SK-N-SH (cell line): ENCODE results near the gene SHC3. TPM values are rescaled to one million over a fixed set of nuclear protein-coding genes. Genes with fewer than 3 reads are reported as not detected.

Source experiments
- CTCF ChIA-PET: fragments of 300-600, 350-600 bp; formaldehyde crosslinking; extraction: SDS; loops from one replicate; lab custom pipeline; 2021; lab: Yijun Ruan, JAX
- POLR2A ChIA-PET: fragments of 350-600 bp; sonication (Branson Sonifier 250); formaldehyde crosslinking; extraction: SDS; loops from one replicate; lab custom pipeline; 2020; ENCODE audit warnings: antibody characterized with exemption, inconsistent platforms; lab: Yijun Ruan, JAX
- DNase-seq: peaks from one replicate; pipeline ENCODE4 v3.0.0; 2012
- H2AFZ ChIP-seq: fragments of 200-600 bp; sonication (generic); 2 replicates; pipeline ENCODE4 v1.8.1; 2016; ENCODE audit warnings: antibody characterized with exemption, mild to moderate bottlenecking, low read depth
- H3F3A ChIP-seq: fragments of 200-600 bp; sonication (generic); replicated peaks from 2 replicates; pipeline ENCODE3; 2016; ENCODE audit warnings: antibody characterized with exemption, mild to moderate bottlenecking; ENCODE audit not compliant: insufficient read depth
- H3K27ac ChIP-seq, 2 experiments: fragments of 200-500 bp in 1 of 2; fragments of 200-600 bp in 1 of 2; sonication (Bioruptor generic) in 1 of 2; sonication (generic), shearing (Covaris generic) in 1 of 2; 2 replicates each; pipeline versions ENCODE4 v1.5.1 to v1.6.1; 2014 to 2016; ENCODE audit warnings: low read depth in 2 of 2, inconsistent platforms in 1 of 2, low read length in 1 of 2, mild to moderate bottlenecking in 1 of 2, mixed read lengths in 1 of 2
- H3K27me3 ChIP-seq: fragments of 200-600 bp; sonication (generic), shearing (Covaris generic); 2 replicates; pipeline ENCODE4 v1.6.1; 2016; ENCODE audit warnings: mixed run types; ENCODE audit not compliant: insufficient read depth
- H3K36me3 ChIP-seq, 2 experiments: fragments of 200-500 bp in 1 of 2; fragments of 200-600 bp in 1 of 2; sonication (Bioruptor generic) in 1 of 2; sonication (generic) in 1 of 2; replicated peaks in 1 of 2; 2 replicates each; pipeline versions ENCODE3 to v1.5.1; 2014 to 2016; ENCODE audit warnings: low read length in 1 of 2, mild to moderate bottlenecking in 1 of 2; ENCODE audit not compliant: insufficient read depth in 2 of 2, control insufficient read depth in 1 of 2
- H3K4me1 ChIP-seq, 2 experiments: fragments of 200-500 bp in 1 of 2; fragments of 200-600 bp in 1 of 2; sonication (Bioruptor generic) in 1 of 2; sonication (generic), shearing (Covaris generic) in 1 of 2; 2 replicates each; pipeline versions ENCODE4 v1.5.1 to v1.6.1; 2014 to 2016; ENCODE audit warnings: low read depth in 1 of 2, low read length in 1 of 2, mixed run types in 1 of 2; ENCODE audit not compliant: insufficient read depth in 2 of 2, control insufficient read depth in 1 of 2
- H3K4me2 ChIP-seq: fragments of 200-600 bp; sonication (generic), shearing (Covaris generic); 2 replicates; pipeline ENCODE4 v1.6.1; 2017; ENCODE audit warnings: mixed run types
- H3K4me3 ChIP-seq, 2 experiments: fragments of 200-500 bp in 1 of 2; fragments of 200-600 bp in 1 of 2; sonication (Bioruptor generic) in 1 of 2; sonication (generic), shearing (Covaris generic) in 1 of 2; 2 replicates each; pipeline versions ENCODE4 v1.5.1 to v1.8.1; 2014 to 2016; ENCODE audit warnings: low read depth in 2 of 2, inconsistent platforms in 1 of 2, low read length in 1 of 2, mild to moderate bottlenecking in 1 of 2, mixed read lengths in 1 of 2, moderate library complexity in 1 of 2
- H3K79me2 ChIP-seq: fragments of 200-600 bp; sonication (generic); 2 replicates; pipeline ENCODE4 v1.8.1; 2017; ENCODE audit warnings: mild to moderate bottlenecking; ENCODE audit not compliant: insufficient read depth
- H3K9ac ChIP-seq: fragments of 200-600 bp; sonication (generic); 2 replicates; pipeline ENCODE4 v1.6.1; 2017; ENCODE audit warnings: mixed run types
- H3K9me2 ChIP-seq: fragments of 200-600 bp; sonication (generic); 2 replicates; pipeline ENCODE4 v1.6.1; 2017; ENCODE audit warnings: mixed run types
- H3K9me3 ChIP-seq: fragments of 200-600 bp; sonication (generic); 2 replicates; pipeline ENCODE4 v1.6.1; 2017; ENCODE audit warnings: mixed run types, mild to moderate bottlenecking, moderate library complexity
- H4K20me1 ChIP-seq: fragments of 200-600 bp; sonication (generic); 2 replicates; pipeline ENCODE4 v1.6.1; 2017; ENCODE audit warnings: mild to moderate bottlenecking, mixed run types; ENCODE audit not compliant: insufficient read depth
- CHD2 ChIP-seq: fragments of 150-350 bp; IDR thresholded peaks from 2 replicates; pipeline ENCODE4 v1.6.1; 2018; ENCODE audit warnings: low read length; ENCODE audit not compliant: partially characterized antibody
- ELF1 ChIP-seq: IDR thresholded peaks from 2 replicates; pipeline ENCODE4 v1.4.0; 2012
- EP300 ChIP-seq, 2 experiments: IDR thresholded peaks; 2 replicates each; pipeline versions ENCODE4 v1.4.0 to v1.6.1; 2012; ENCODE audit warnings: borderline replicate concordance in 1 of 2, low read depth in 1 of 2, low read length in 1 of 2
- FOXM1 ChIP-seq: IDR thresholded peaks from 2 replicates; pipeline ENCODE4 v1.4.0; 2012; ENCODE audit warnings: low read depth, mild to moderate bottlenecking
- GATA2 ChIP-seq: sonication (generic); formaldehyde crosslinking; IDR thresholded peaks from 2 replicates; pipeline ENCODE4 v1.5.0; 2020; ENCODE audit warnings: mild to moderate bottlenecking, missing genetic modification reagents
- JUND ChIP-seq: IDR thresholded peaks from 2 replicates; pipeline ENCODE4 v1.4.0; 2012
- MXI1 ChIP-seq: IDR thresholded peaks from 2 replicates; pipeline ENCODE4 v1.6.1; 2012; ENCODE audit warnings: mild to moderate bottlenecking, low read depth, low read length, improper control_type of control experiment
- NFIC ChIP-seq: IDR thresholded peaks from 2 replicates; pipeline ENCODE4 v1.4.0; 2012; ENCODE audit warnings: borderline replicate concordance
- NRF1 ChIP-seq: IDR thresholded peaks from 2 replicates; pipeline ENCODE4 v1.6.1; 2012; ENCODE audit warnings: low read depth, mild to moderate bottlenecking, low read length
- POLR2AphosphoS5 ChIP-seq: IDR thresholded peaks from 2 replicates; pipeline ENCODE4 v1.6.1; 2012; ENCODE audit warnings: low read depth, low read length
- RCOR1 ChIP-seq: fragments of 150-350 bp; IDR thresholded peaks from 2 replicates; pipeline ENCODE4 v1.6.1; 2017; ENCODE audit warnings: antibody characterized with exemption, low read length
- RXRA ChIP-seq: IDR thresholded peaks from 2 replicates; pipeline ENCODE4 v1.4.0; 2012; ENCODE audit warnings: low read depth, mild to moderate bottlenecking, borderline replicate concordance
- SIN3A ChIP-seq: IDR thresholded peaks from 2 replicates; pipeline ENCODE4 v1.6.1; 2012; ENCODE audit warnings: low read depth, mild to moderate bottlenecking, low read length, moderate library complexity, borderline replicate concordance
- TAF1 ChIP-seq: IDR thresholded peaks from 2 replicates; pipeline ENCODE4 v1.6.1; 2012; ENCODE audit warnings: low read depth, mild to moderate bottlenecking, low read length, moderate library complexity, borderline replicate concordance
- TEAD4 ChIP-seq: IDR thresholded peaks from 2 replicates; pipeline ENCODE4 v1.4.0; 2012; ENCODE audit warnings: mild to moderate bottlenecking, borderline replicate concordance; ENCODE audit not compliant: insufficient read depth
- YY1 ChIP-seq: IDR thresholded peaks from 2 replicates; pipeline ENCODE4 v1.4.0; 2012; ENCODE audit warnings: low read depth, mild to moderate bottlenecking
- WGBS: methylation state at CpG from one replicate; pipeline ENCODE4 v1.1.6; 2017; ENCODE audit warnings: low lambda C conversion rate; 5-methylcytosine and 5-hydroxymethylcytosine counted together
- polyA plus RNA-seq, 3 experiments: library from polyadenylated mRNA; depleted of rRNA; stranded (reverse); fragments of >200 nt; gene quantifications; 2 replicates each; pipeline ENCODE4 v1.2.3, GENCODE V29; 2012
- TF ChIP-seq, protein P1 (sequence below): IDR thresholded peaks from 2 replicates; pipeline ENCODE4 v1.4.0; 2012; ENCODE audit warnings: low read depth
- TF ChIP-seq, protein P2 (sequence below): IDR thresholded peaks from 2 replicates; pipeline ENCODE4; 2012
- TF ChIP-seq, protein P3 (sequence below): IDR thresholded peaks from 2 replicates; pipeline ENCODE4 v1.6.1; 2012; ENCODE audit warnings: mild to moderate bottlenecking, low read depth, low read length, moderate library complexity

Gene SHC3
- polyA plus RNA-seq, 1 of the 3 experiments (the other 2 are of a cell fraction), result 3.2 TPM

DNA sequence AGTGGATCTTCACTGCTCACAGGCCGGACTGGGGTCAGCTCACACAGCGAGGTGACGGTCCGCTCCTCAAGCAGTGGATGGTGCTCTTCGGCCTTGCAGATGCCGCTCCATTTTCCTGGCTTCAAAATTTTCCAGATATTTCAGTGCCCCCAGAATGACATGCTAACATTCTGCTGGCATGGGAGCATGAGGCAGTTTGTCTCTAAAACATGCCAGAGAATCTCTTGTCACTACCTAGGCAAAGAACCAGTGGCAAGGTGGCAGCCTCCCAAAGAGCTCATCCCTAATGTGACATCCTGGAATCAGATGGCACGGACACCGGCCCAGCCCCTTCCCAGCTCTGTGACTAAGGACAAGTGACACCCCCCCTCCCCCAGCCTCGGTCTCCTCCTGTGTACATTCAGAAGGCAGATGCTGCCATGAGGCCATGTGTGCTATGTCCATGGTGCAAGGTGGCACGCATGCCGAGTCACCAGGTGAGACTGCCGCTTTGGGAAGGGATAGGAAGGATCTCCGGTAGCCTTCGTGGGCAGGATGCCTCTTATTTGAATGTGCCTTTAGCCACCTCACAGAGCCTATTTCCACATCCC, 184.7 kb downstream of the SHC3 start:
- no peak for DNase-seq
- Histone ChIP-seq H4K20me1 (no peaks in the 10 kb centered on the region), H3F3A (no peaks in the 10 kb centered on the region), H3K4me2 (peak overlapping the region; percentile 29; the same call in 1 of the 2 replicates), H2AFZ (no peak overlapping the region), H3K27me3 (no peaks in the 10 kb centered on the region), H3K9ac (no peak overlapping the region), H3K9me2 (no peaks in the 10 kb centered on the region), H3K36me3 (peaks cover 0 to 2% of the 10 kb centered on the region in 2 experiments), H3K4me3 (no peak overlapping the region), H3K79me2 (peaks cover 16% of the 10 kb centered on the region), H3K9me3 (no peaks in the 10 kb centered on the region), H3K4me1 (peaks cover 37 to 63% of the 10 kb centered on the region in 2 experiments), H3K27ac (no peak overlapping the region; a peak in 1 of 4 replicates)
- 91% methylated on average over 11 of the region's 14 CpGs for WGBS
- TF ChIP-seq MXI1 (no peak), CHD2 (no peak), JUND (no peak), RXRA (no peak), EP300 (IDR thresholded peaks at IDR 0.05; ENCODE audit: borderline replicate concordance in 1 of 2, low read depth in 1 of 2, low read length in 1 of 2) (no peak), TAF1 (no peak), TEAD4 (no peak), GATA2 (no peak), SIN3A (no peak), NFIC (no peak), NRF1 (no peak), POLR2AphosphoS5 (no peak), RCOR1 (no peak), YY1 (no peak), ELF1 (no peak), FOXM1 (no peak)
- TF ChIP-seq, protein P1, sequence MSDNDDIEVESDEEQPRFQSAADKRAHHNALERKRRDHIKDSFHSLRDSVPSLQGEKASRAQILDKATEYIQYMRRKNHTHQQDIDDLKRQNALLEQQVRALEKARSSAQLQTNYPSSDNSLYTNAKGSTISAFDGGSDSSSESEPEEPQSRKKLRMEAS, result no peak
- TF ChIP-seq, protein P2, sequence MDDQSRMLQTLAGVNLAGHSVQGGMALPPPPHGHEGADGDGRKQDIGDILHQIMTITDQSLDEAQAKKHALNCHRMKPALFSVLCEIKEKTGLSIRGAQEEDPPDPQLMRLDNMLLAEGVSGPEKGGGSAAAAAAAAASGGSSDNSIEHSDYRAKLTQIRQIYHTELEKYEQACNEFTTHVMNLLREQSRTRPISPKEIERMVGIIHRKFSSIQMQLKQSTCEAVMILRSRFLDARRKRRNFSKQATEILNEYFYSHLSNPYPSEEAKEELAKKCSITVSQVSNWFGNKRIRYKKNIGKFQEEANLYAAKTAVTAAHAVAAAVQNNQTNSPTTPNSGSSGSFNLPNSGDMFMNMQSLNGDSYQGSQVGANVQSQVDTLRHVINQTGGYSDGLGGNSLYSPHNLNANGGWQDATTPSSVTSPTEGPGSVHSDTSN, result no peak
- TF ChIP-seq, protein P3, sequence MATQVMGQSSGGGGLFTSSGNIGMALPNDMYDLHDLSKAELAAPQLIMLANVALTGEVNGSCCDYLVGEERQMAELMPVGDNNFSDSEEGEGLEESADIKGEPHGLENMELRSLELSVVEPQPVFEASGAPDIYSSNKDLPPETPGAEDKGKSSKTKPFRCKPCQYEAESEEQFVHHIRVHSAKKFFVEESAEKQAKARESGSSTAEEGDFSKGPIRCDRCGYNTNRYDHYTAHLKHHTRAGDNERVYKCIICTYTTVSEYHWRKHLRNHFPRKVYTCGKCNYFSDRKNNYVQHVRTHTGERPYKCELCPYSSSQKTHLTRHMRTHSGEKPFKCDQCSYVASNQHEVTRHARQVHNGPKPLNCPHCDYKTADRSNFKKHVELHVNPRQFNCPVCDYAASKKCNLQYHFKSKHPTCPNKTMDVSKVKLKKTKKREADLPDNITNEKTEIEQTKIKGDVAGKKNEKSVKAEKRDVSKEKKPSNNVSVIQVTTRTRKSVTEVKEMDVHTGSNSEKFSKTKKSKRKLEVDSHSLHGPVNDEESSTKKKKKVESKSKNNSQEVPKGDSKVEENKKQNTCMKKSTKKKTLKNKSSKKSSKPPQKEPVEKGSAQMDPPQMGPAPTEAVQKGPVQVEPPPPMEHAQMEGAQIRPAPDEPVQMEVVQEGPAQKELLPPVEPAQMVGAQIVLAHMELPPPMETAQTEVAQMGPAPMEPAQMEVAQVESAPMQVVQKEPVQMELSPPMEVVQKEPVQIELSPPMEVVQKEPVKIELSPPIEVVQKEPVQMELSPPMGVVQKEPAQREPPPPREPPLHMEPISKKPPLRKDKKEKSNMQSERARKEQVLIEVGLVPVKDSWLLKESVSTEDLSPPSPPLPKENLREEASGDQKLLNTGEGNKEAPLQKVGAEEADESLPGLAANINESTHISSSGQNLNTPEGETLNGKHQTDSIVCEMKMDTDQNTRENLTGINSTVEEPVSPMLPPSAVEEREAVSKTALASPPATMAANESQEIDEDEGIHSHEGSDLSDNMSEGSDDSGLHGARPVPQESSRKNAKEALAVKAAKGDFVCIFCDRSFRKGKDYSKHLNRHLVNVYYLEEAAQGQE, result no peak
- POLR2A ChIA-PET, result no interaction called here
- CTCF ChIA-PET, result interaction anchor here (1.4 kb wide), 1 partner anchor 273 kb away, joined by 3 read pairs; no protein-coding TSS in a partner anchor
